Peyer's patch (tissue), 4 donors: ENCODE results near the gene NUP188. TPM values are rescaled to one million over a fixed set of nuclear protein-coding genes. Genes with fewer than 3 reads are reported as not detected.
A peak's percentile ranks its signal among the peaks of the same experiment; 100 is the strongest.

Experiments used
- DNase-seq, 3 donors: peaks; one replicate each; pipeline ENCODE4 v3.0.0-alpha.2; 2017 to 2019
- H3K27ac ChIP-seq, 4 donors: fragments of 200-600 bp; sonication (generic); one replicate each; pipeline ENCODE4 v1.5.1; 2016 to 2019
- H3K27me3 ChIP-seq, 2 donors: fragments of 200-600 bp; sonication (generic); one replicate each; pipeline ENCODE4 v1.5.1; 2019
- H3K36me3 ChIP-seq, 3 donors: fragments of 200-600 bp; sonication (generic); one replicate each; pipeline ENCODE4 v1.5.1; 2016 to 2019
- H3K4me1 ChIP-seq, 4 donors: fragments of 200-600 bp; sonication (generic); one replicate each; pipeline ENCODE4 v1.5.1; 2016 to 2019
- H3K4me3 ChIP-seq, 4 donors: fragments of 200-600 bp; sonication (generic); 1 replicate in 3 of 4; 2 replicates in 1 of 4; pipeline ENCODE4 v1.5.1; 2016 to 2019; ENCODE audit warnings: mild to moderate bottlenecking in 1 of 4
- H3K9me3 ChIP-seq, 4 donors: fragments of 200-600 bp; sonication (generic); one replicate each; pipeline ENCODE4 v1.5.1; 2016 to 2019; ENCODE audit warnings: mild to moderate bottlenecking in 1 of 4
- CTCF ChIP-seq, 6 experiments: fragments of 450-650 bp in 4 of 6; fragments of 200-600 bp in 2 of 6; sonication (generic) in 1 of 6; IDR thresholded peaks; one replicate each; pipeline ENCODE4 v1.5.1; 2017 to 2019; ENCODE audit warnings: antibody characterized with exemption in 6 of 6, mild to moderate bottlenecking in 3 of 6, moderate library complexity in 1 of 6
- POLR2A ChIP-seq, 2 donors: fragments of 450-650 bp; IDR thresholded peaks; one replicate each; pipeline ENCODE4 v1.5.1; 2017; ENCODE audit warnings: antibody characterized with exemption in 2 of 2, mild to moderate bottlenecking in 2 of 2, moderate library complexity in 2 of 2
- total RNA-seq, 4 donors: library from RNA; depleted of rRNA; stranded (reverse); fragments of >200 nt; gene quantifications; one replicate each; pipeline ENCODE4 v1.1.0, GENCODE V29; 2016

NUP188 gene
- total RNA-seq, 4 donors from 2014 or later = 28.2 to 101 (median 47.9) TPM

- TF ChIP-seq CTCF (IDR thresholded peaks at IDR 0.05) = no peak
- no peak for TF ChIP-seq POLR2A (IDR thresholded peaks at IDR 0.05)
- no peak overlapping the region for H3K4me3 ChIP-seq
- H3K9me3 ChIP-seq = no peaks in the 10 kb centered on the region
- no peaks in the 10 kb centered on the region for H3K27me3 ChIP-seq
- DNase-seq = no peak
- no peak overlapping the region for H3K27ac ChIP-seq
- peaks cover 0 to 87% (median 0%) of the 10 kb centered on the region in 3 donors for H3K36me3 ChIP-seq
- H3K4me1 ChIP-seq = no peaks in the 10 kb centered on the region
Measured at GRCh38 chr9:129012893-129013448, 65.5 kb downstream of the NUP188 start.

GRCh38 chr9:129013674-129014073, 66.2 kb downstream of the NUP188 start:
- H3K27me3 ChIP-seq = no peaks in the 10 kb centered on the region
- peaks cover 0 to 87% (median 0%) of the 10 kb centered on the region in 3 donors for H3K36me3 ChIP-seq
- H3K4me3 ChIP-seq = no peak overlapping the region
- TF ChIP-seq CTCF (IDR thresholded peaks at IDR 0.05) = no peak
- TF ChIP-seq POLR2A (IDR thresholded peaks at IDR 0.05) = no peak
- no peaks in the 10 kb centered on the region for H3K9me3 ChIP-seq
- no peak overlapping the region for H3K27ac ChIP-seq
- no peaks in the 10 kb centered on the region for H3K4me1 ChIP-seq
- DNase-seq = peak in 1 of 3 donors; percentile 43

GRCh38 chr9:129014124-129014523, 66.6 kb downstream of the NUP188 start:
- no peak for DNase-seq
- H3K27ac ChIP-seq = no peak overlapping the region
- H3K9me3 ChIP-seq = no peaks in the 10 kb centered on the region
- TF ChIP-seq POLR2A (IDR thresholded peaks at IDR 0.05) (no peak), CTCF (IDR thresholded peaks at IDR 0.05) (no peak)
- H3K36me3 ChIP-seq = peaks cover 0 to 84% (median 0%) of the 10 kb centered on the region in 3 donors
- H3K27me3 ChIP-seq = no peaks in the 10 kb centered on the region
- no peaks in the 10 kb centered on the region for H3K4me1 ChIP-seq
- H3K4me3 ChIP-seq = no peak overlapping the region

- Histone ChIP-seq H3K27ac (no peak overlapping the region), H3K36me3 (peaks cover 0 to 79% (median 0%) of the 10 kb centered on the region in 3 donors), H3K9me3 (no peaks in the 10 kb centered on the region), H3K27me3 (no peaks in the 10 kb centered on the region), H3K4me3 (no peak overlapping the region), H3K4me1 (no peaks in the 10 kb centered on the region)
- DNase-seq = no peak
- no peak for TF ChIP-seq POLR2A (IDR thresholded peaks at IDR 0.05)
- no peak for TF ChIP-seq CTCF (IDR thresholded peaks at IDR 0.05)
Measured at GRCh38 chr9:129014608-129015007, 67.1 kb downstream of the NUP188 start.

- peak overlapping the region in 3 of 4 donors; percentile 30 to 75 (median 62) for H3K27ac ChIP-seq
- peaks cover 0 to 25% (median 2%) of the 10 kb centered on the region in 4 donors for H3K4me1 ChIP-seq
- no peaks in the 10 kb centered on the region for H3K27me3 ChIP-seq
- peak overlapping the region in 1 of 4 donors; percentile 9 for H3K4me3 ChIP-seq
- TF ChIP-seq CTCF (IDR thresholded peaks at IDR 0.05) (no peak), POLR2A (IDR thresholded peaks at IDR 0.05) (no peak)
- peak in 2 of 3 donors; percentile 78 to 83 for DNase-seq
- H3K9me3 ChIP-seq = no peaks in the 10 kb centered on the region
- H3K36me3 ChIP-seq = peaks cover 0 to 17% (median 0%) of the 10 kb centered on the region in 3 donors
Measured at GRCh38 chr9:129021091-129021490, 73.6 kb downstream of the NUP188 start.
